GM18502 (cell line): ENCODE data around the gene HIPK2.
A peak's percentile ranks its signal among the peaks of the same experiment; 100 is the strongest.

Experiments used
- ATAC-seq: cut with Tn5 transposase; IDR thresholded peaks from one replicate; pipeline ENCODE4 v1.9.1; 2021; ENCODE audit warnings: mild to moderate bottlenecking; ENCODE audit not compliant: unreplicated experiment, poor library complexity

Gene HIPK2

GRCh38 chr7:139699640-139700504, 77.9 kb downstream of the HIPK2 start:
- ATAC-seq, result no peak

- no peak for ATAC-seq
Observed at GRCh38 chr7:139698844-139699243, 79.0 kb downstream of the HIPK2 start.

DNA sequence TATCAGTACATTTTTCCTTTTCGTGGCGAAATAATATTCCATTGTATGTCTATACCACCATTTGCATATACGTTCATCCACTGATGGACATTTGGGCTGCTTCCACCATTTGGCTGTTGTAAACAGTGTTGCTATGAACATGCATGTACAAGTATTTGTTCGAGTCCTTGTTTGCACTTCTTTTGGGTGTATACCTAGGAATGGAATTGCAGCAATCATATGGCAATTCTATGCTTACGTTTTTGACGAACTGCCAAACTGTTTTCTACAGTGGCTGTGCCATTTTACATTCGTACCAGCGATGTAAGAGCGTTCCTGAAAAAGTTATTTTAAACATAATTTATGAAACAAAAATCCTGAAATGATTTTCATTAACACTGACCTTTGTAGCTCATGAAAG, 79.5 kb downstream of the HIPK2 start:
- ATAC-seq, result no peak

DNA sequence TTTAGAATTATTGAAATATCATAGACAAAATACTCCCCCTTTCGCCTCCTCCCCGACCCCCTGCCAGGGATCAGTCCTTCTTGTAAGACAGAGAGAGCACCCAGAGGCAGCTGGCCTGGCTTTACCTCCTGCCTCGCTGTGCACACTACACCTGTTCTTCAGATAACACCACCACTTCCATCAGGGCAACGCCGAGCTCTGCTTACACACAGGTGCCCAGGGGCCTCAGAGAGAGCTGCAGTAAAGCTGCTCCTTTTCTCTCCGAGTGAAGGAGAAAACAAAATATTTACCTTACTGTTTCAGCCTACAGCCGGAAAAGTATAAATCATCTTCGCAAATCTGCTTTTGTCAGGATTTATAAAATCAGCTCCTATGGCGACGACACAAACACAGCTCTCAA, 80.7 kb downstream of the HIPK2 start:
- ATAC-seq, result no peak

- ATAC-seq, result peak; percentile 71
Observed at GRCh38 chr7:139696552-139696951, 81.2 kb downstream of the HIPK2 start.

DNA sequence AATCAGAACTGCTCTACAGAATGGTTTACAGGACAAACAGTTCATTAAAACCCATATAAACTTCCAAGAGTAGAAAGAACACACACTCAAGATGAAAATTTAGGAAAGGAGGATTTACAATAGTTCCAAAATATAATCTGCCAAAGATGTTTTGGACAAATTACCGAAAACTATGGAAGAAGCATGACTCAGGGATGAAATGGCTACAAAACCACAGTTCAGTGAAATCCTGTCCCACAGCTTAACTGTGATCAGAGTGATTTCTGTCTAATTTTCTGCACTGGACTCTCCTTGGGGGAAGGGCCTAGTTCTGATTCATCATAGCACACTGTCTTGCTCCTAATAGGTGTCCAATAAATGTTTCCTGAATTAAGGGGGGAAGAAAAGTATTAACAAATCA, 82.2 kb downstream of the HIPK2 start:
- ATAC-seq, result no peak

GRCh38 chr7:139695051-139695450, 82.7 kb downstream of the HIPK2 start:
- ATAC-seq, result no peak

GRCh38 chr7:139694389-139694676, 83.5 kb downstream of the HIPK2 start:
- ATAC-seq, result no peak

- ATAC-seq, result no peak
Observed at GRCh38 chr7:139693651-139694388, 84.0 kb downstream of the HIPK2 start.

DNA sequence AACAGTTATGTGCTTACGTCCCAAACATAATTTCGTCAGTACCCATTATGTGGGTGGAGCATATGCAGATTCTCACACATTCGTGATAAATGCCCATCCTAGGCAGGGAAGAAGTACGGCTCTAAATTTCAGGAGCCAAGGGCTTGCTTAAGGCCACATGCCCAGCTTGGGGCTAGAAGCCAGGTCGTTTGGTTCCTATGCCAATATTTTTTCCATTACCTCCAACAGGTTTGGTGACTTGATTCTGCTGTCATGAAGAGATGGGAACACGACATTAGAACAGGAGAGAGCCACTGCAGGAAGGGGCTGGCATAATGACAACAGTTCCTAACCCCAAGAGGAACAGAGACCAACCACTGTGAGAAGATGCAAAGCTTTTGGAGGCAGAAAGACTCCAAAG, 85.1 kb downstream of the HIPK2 start:
- ATAC-seq, result no peak

DNA sequence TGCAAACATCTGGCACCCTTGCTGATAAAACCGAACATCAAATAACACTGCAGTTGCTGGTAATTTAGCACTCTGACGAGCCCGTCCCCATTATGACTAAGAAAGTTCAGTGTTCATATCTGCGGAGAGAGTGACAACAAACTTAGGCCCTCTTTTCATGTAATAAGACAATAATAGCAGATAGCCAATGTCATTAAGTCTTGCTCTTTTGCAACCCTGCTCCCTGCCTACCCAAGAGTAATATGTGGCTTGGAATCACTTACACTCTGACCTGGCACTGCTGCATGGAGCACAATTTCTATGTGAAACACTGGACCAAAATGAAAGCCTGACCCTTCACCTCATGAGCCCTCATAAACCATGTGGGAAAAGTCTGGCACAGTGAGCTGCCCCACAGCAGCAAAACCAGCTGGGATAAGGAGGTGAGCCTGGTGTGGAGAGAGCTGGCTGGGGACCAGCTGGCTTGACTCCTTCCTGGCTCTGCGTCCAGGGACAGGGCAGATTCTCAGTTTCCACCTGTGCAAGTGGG, 86.5 kb downstream of the HIPK2 start:
- no peak for ATAC-seq

- no peak for ATAC-seq
Observed at GRCh38 chr7:139687980-139688632, 89.7 kb downstream of the HIPK2 start.

DNA sequence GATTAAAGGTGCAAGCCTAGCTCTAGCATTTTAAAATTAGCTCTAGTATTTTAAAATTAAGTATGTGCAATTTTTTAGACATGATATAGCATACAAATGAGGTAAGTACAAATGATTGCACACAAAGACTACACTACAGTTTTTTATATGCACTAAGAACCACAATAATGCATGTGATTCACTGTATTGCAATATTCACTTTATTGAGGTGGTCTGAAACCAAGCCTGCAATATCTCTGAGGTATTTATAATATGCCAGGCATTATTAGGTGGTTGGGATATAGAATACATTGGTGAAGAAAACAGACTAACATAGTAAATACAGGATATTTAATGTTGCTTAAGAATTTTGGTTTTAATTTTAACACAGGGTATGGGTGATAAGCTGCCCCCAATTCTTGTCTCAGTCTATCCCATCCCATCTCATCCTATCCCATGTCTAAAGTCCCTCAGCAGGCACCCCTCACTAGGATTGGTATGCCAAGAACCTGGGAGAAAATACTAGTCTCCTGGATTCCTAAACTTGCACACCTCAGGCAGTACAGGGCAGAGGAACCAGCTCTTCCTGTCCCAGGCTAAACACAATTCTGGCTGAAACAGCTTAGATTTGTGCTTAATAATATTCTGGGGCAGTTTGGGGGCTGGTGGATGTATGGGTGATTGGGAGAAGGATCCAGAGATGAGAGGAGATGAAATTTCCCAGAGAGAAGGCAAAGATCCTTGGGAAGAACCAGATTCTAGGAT, 90.4 kb downstream of the HIPK2 start:
- no peak for ATAC-seq

DNA sequence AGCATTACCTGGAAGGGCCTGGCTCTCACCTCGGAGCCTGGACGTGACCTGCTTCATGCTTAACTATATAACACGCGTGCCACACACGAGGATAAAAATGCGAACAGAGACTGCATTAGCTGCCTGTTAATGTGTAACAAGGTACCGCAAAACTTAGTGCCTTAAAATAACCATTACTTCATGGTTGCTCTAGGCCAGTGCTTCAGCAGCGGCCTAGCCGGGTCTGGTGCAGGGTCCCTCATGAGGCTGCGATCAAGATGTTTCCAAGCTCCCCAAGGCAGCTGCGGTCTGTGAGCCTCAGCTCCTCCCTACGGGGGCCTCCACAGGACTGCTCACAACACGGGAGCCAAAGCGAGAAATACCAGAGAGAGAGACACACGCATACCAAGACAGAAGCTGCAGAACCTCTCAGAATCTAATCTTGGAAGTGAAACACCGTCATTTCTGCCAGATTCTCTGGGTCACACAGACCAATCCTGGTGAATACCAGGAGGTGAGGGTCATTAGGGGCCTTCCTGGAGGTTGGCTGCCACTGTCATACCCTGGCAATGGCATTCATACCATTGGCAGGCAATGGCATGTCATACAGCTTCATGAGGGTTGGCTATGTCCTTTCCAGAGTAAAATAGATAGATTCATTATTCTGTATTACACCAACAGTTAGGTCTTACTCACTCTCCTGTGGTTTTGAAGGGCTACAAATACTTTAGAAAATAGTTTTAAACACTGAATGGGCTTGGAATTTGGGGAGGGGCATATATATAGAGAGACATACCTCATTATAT, 94.5 kb downstream of the HIPK2 start:
- no peak for ATAC-seq

GRCh38 chr7:139682136-139683013, 95.4 kb downstream of the HIPK2 start:
- ATAC-seq, result peak; percentile 62

DNA sequence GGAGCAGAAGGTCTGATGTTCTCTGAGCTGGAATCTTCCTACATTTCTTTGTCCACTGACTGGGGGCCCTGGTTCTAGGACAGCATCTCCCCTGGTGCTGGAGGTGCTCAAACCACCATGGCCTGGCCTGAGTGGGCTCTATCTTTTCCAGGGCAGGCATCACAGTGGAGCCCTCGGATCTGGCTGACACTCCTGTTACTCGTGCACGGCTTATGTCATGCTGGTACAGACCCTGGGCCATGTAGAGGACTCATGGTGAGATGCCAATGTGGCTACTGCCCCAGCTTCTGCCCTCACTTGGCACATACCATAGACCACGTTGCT, 96.0 kb downstream of the HIPK2 start:
- peak; percentile 4 for ATAC-seq

GRCh38 chr7:139681463-139681755, 96.4 kb downstream of the HIPK2 start:
- no peak for ATAC-seq

- peak; percentile 72 for ATAC-seq
Observed at GRCh38 chr7:139680676-139681462, 96.9 kb downstream of the HIPK2 start.
